Peyer's patch (tissue), 4 donors: ENCODE data around the gene ANKH. TPM values are rescaled to one million over a fixed set of nuclear protein-coding genes. Genes with fewer than 3 reads are reported as not detected.

Experiments used
- DNase-seq, 3 donors: peaks; one replicate each; pipeline ENCODE4 v3.0.0-alpha.2; 2017 to 2019
- H3K27ac ChIP-seq, 4 donors: fragments of 200-600 bp; sonication (generic); one replicate each; pipeline ENCODE4 v1.5.1; 2016 to 2019
- H3K27me3 ChIP-seq, 2 donors: fragments of 200-600 bp; sonication (generic); one replicate each; pipeline ENCODE4 v1.5.1; 2019
- H3K36me3 ChIP-seq, 3 donors: fragments of 200-600 bp; sonication (generic); one replicate each; pipeline ENCODE4 v1.5.1; 2016 to 2019
- H3K4me1 ChIP-seq, 4 donors: fragments of 200-600 bp; sonication (generic); one replicate each; pipeline ENCODE4 v1.5.1; 2016 to 2019
- H3K4me3 ChIP-seq, 4 donors: fragments of 200-600 bp; sonication (generic); 1 replicate in 3 of 4; 2 replicates in 1 of 4; pipeline ENCODE4 v1.5.1; 2016 to 2019; ENCODE audit warnings: mild to moderate bottlenecking in 1 of 4
- H3K9me3 ChIP-seq, 4 donors: fragments of 200-600 bp; sonication (generic); one replicate each; pipeline ENCODE4 v1.5.1; 2016 to 2019; ENCODE audit warnings: mild to moderate bottlenecking in 1 of 4
- POLR2A ChIP-seq, 2 donors: fragments of 450-650 bp; IDR thresholded peaks; one replicate each; pipeline ENCODE4 v1.5.1; 2017; ENCODE audit warnings: antibody characterized with exemption in 2 of 2, mild to moderate bottlenecking in 2 of 2, moderate library complexity in 2 of 2
- total RNA-seq, 4 donors: library from RNA; depleted of rRNA; stranded (reverse); fragments of >200 nt; gene quantifications; one replicate each; pipeline ENCODE4 v1.1.0, GENCODE V29; 2016
- TF ChIP-seq, protein P1 (sequence below), 6 experiments: fragments of 450-650 bp in 4 of 6; fragments of 200-600 bp in 2 of 6; sonication (generic) in 1 of 6; IDR thresholded peaks; one replicate each; pipeline ENCODE4 v1.5.1; 2017 to 2019; ENCODE audit warnings: antibody characterized with exemption in 6 of 6, mild to moderate bottlenecking in 3 of 6, moderate library complexity in 1 of 6

The ANKH gene
- total RNA-seq, 4 donors from 2014 or later: 28.9 to 98.0 (median 96.1) TPM

GRCh38 chr5:14834062-14834461 lies 37.5 kb downstream of the ANKH start:
- Histone ChIP-seq H3K36me3 (peaks cover 0 to 7% (median 0%) of the 10 kb centered on the region in 3 donors), H3K27ac (no peak overlapping the region), H3K9me3 (no peaks in the 10 kb centered on the region), H3K4me3 (no peak overlapping the region), H3K27me3 (no peaks in the 10 kb centered on the region), H3K4me1 (no peaks in the 10 kb centered on the region)
- TF ChIP-seq, protein P1, sequence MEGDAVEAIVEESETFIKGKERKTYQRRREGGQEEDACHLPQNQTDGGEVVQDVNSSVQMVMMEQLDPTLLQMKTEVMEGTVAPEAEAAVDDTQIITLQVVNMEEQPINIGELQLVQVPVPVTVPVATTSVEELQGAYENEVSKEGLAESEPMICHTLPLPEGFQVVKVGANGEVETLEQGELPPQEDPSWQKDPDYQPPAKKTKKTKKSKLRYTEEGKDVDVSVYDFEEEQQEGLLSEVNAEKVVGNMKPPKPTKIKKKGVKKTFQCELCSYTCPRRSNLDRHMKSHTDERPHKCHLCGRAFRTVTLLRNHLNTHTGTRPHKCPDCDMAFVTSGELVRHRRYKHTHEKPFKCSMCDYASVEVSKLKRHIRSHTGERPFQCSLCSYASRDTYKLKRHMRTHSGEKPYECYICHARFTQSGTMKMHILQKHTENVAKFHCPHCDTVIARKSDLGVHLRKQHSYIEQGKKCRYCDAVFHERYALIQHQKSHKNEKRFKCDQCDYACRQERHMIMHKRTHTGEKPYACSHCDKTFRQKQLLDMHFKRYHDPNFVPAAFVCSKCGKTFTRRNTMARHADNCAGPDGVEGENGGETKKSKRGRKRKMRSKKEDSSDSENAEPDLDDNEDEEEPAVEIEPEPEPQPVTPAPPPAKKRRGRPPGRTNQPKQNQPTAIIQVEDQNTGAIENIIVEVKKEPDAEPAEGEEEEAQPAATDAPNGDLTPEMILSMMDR (IDR thresholded peaks at IDR 0.05): no peak
- DNase-seq: no peak

DNA sequence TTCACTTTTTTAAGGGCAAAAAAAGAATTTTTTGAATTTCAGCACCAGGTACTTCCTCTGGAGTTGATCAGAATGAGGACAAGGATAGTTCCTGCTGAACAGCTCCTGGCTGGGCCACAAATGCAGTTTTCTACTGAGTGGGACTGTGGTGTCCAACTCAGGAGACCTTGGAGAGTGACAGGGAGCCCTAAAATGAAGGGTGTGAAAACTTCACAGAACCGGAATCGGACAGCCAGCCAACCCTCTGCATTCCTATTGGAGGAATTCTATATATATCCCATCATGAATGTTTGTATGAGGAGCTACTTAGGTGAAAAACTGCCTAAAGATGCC lies 40.6 kb downstream of the ANKH start:
- no peak for DNase-seq
- Histone ChIP-seq H3K4me3 (no peak overlapping the region), H3K27ac (no peak overlapping the region), H3K36me3 (no peaks in the 10 kb centered on the region), H3K27me3 (no peaks in the 10 kb centered on the region), H3K9me3 (no peaks in the 10 kb centered on the region), H3K4me1 (no peaks in the 10 kb centered on the region)
- TF ChIP-seq, protein P1 (IDR thresholded peaks at IDR 0.05): no peak
- no peak for TF ChIP-seq POLR2A (IDR thresholded peaks at IDR 0.05)

- Histone ChIP-seq H3K27me3 (no peaks in the 10 kb centered on the region), H3K27ac (no peak overlapping the region), H3K36me3 (no peaks in the 10 kb centered on the region), H3K9me3 (no peaks in the 10 kb centered on the region), H3K4me3 (no peak overlapping the region), H3K4me1 (no peaks in the 10 kb centered on the region)
- no peak for DNase-seq
- TF ChIP-seq, protein P1 (IDR thresholded peaks at IDR 0.05): no peak
- no peak for TF ChIP-seq POLR2A (IDR thresholded peaks at IDR 0.05)
Measured at GRCh38 chr5:14830210-14831005, 41.2 kb downstream of the ANKH start.

- no peaks in the 10 kb centered on the region for H3K4me1 ChIP-seq
- H3K27ac ChIP-seq: no peak overlapping the region
- no peak for DNase-seq
- H3K27me3 ChIP-seq: no peaks in the 10 kb centered on the region
- no peaks in the 10 kb centered on the region for H3K36me3 ChIP-seq
- no peak for TF ChIP-seq POLR2A (IDR thresholded peaks at IDR 0.05)
- H3K4me3 ChIP-seq: no peak overlapping the region
- no peaks in the 10 kb centered on the region for H3K9me3 ChIP-seq
Measured at GRCh38 chr5:14829396-14829795, 42.2 kb downstream of the ANKH start.

DNA sequence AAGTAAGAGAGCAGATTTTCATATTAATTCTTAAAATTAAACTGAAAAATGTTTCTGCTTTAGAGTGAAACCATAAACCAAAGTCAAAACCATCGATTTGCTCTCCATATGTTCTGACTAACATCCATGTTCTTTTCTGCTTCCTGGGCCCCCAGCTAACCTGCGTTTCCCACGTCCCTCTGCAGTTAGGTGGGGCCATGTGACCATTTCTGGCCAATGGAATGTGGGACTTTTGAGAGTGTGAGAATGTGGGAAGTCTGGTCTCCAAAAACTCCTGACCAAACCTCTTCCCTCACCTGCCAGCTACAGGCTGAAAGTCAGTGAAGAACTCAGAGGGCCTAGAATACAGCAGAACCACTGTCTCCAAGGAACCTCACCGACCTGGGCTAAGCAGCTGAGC lies 44.9 kb downstream of the ANKH start:
- H3K4me3 ChIP-seq: no peak overlapping the region
- no peaks in the 10 kb centered on the region for H3K4me1 ChIP-seq
- no peaks in the 10 kb centered on the region for H3K36me3 ChIP-seq
- H3K27ac ChIP-seq: no peak overlapping the region
- DNase-seq: no peak
- TF ChIP-seq, protein P1 (IDR thresholded peaks at IDR 0.05): no peak
- TF ChIP-seq POLR2A (IDR thresholded peaks at IDR 0.05): no peak
- H3K9me3 ChIP-seq: no peaks in the 10 kb centered on the region
- no peaks in the 10 kb centered on the region for H3K27me3 ChIP-seq

GRCh38 chr5:14825977-14826376 lies 45.6 kb downstream of the ANKH start:
- no peaks in the 10 kb centered on the region for H3K4me1 ChIP-seq
- no peak for DNase-seq
- no peak overlapping the region for H3K27ac ChIP-seq
- no peak overlapping the region for H3K4me3 ChIP-seq
- H3K9me3 ChIP-seq: no peaks in the 10 kb centered on the region
- H3K36me3 ChIP-seq: no peaks in the 10 kb centered on the region
- TF ChIP-seq, protein P1 (IDR thresholded peaks at IDR 0.05): no peak
- TF ChIP-seq POLR2A (IDR thresholded peaks at IDR 0.05): no peak
- H3K27me3 ChIP-seq: no peaks in the 10 kb centered on the region
